PFSK-1 (cell line): ENCODE data around the gene C1GALT1C1.

Experiments used
- FOXP2 ChIP-seq: optimal IDR thresholded peaks from 2 replicates; pipeline ENCODE3; 2011; ENCODE audit warnings: borderline replicate concordance, control low read depth, inconsistent platforms; ENCODE audit not compliant: insufficient read depth; ENCODE audit errors: extremely low read length, extremely low read depth
- POLR2AphosphoS5 ChIP-seq: IDR thresholded peaks from 2 replicates; pipeline ENCODE4 v1.6.1; 2012; ENCODE audit warnings: low read depth, mild to moderate bottlenecking, control low read depth, low read length, moderate library complexity
- REST ChIP-seq, 2 experiments: IDR thresholded peaks; 2 replicates each; pipeline versions ENCODE4 v1.6.1 to v1.8.0; 2011 to 2012; ENCODE audit warnings: low read depth in 2 of 2, low read length in 2 of 2, control low read depth in 1 of 2, inconsistent platforms in 1 of 2, mild to moderate bottlenecking in 1 of 2, moderate library complexity in 1 of 2; ENCODE audit not compliant: insufficient read depth in 1 of 2
- SIN3A ChIP-seq: IDR thresholded peaks from 2 replicates; pipeline ENCODE4 v1.6.1; 2012; ENCODE audit warnings: mild to moderate bottlenecking, low read length, moderate library complexity, borderline replicate concordance; ENCODE audit not compliant: insufficient read depth
- TAF1 ChIP-seq: IDR thresholded peaks from 2 replicates; pipeline ENCODE4 v1.6.1; 2012; ENCODE audit warnings: low read length, control low read depth, borderline replicate concordance; ENCODE audit not compliant: insufficient read depth

The C1GALT1C1 gene

GRCh38 chrX:120647127-120647526, 17.3 kb upstream of the C1GALT1C1 start:
- TF ChIP-seq REST (IDR thresholded peaks at IDR 0.05; ENCODE audit: insufficient read depth in 1 of 2, low read depth in 2 of 2, low read length in 2 of 2) (no peak), POLR2AphosphoS5 (no peak), FOXP2 (no peak), TAF1 (no peak), SIN3A (no peak)

GRCh38 chrX:120642871-120643270, 13.0 kb upstream of the C1GALT1C1 start:
- TF ChIP-seq FOXP2, result no peak
- no peak for TF ChIP-seq REST (IDR thresholded peaks at IDR 0.05; ENCODE audit: insufficient read depth in 1 of 2, low read depth in 2 of 2, low read length in 2 of 2)
- no peak for TF ChIP-seq POLR2AphosphoS5
- TF ChIP-seq SIN3A, result no peak
- no peak for TF ChIP-seq TAF1

- no peak for TF ChIP-seq FOXP2
- no peak for TF ChIP-seq POLR2AphosphoS5
- TF ChIP-seq TAF1, result no peak
- no peak for TF ChIP-seq SIN3A
- no peak for TF ChIP-seq REST (IDR thresholded peaks at IDR 0.05; ENCODE audit: insufficient read depth in 1 of 2, low read depth in 2 of 2, low read length in 2 of 2)
Observed at GRCh38 chrX:120638619-120639018, 8.8 kb upstream of the C1GALT1C1 start.

GRCh38 chrX:120625371-120625770, 4.5 kb downstream of the C1GALT1C1 start:
- TF ChIP-seq FOXP2 (no peak), REST (IDR thresholded peaks at IDR 0.05; ENCODE audit: insufficient read depth in 1 of 2, low read depth in 2 of 2, low read length in 2 of 2) (no peak), TAF1 (no peak), SIN3A (no peak), POLR2AphosphoS5 (no peak)

- TF ChIP-seq REST (IDR thresholded peaks at IDR 0.05; ENCODE audit: insufficient read depth in 1 of 2, low read depth in 2 of 2, low read length in 2 of 2), result no peak
- no peak for TF ChIP-seq POLR2AphosphoS5
- no peak for TF ChIP-seq TAF1
- no peak for TF ChIP-seq FOXP2
- no peak for TF ChIP-seq SIN3A
Observed at GRCh38 chrX:120617996-120618630, 11.7 kb downstream of the C1GALT1C1 start.
